K562 (cell line): ENCODE results near the gene ST3GAL3. TPM values are rescaled to one million over a fixed set of nuclear protein-coding genes. Genes with fewer than 3 reads are reported as not detected.

Source experiments
- ATAC-seq: fragments of 200-7000 bp; cut with Tn5 transposase; 3 replicates; pipeline ENCODE4 v1.9.1; 2020; ENCODE audit warnings: moderate library complexity
- BruUV-seq: library from RNA; stranded (reverse); fragments of 400-500 nt; replicated peaks from 2 replicates; lab custom pipeline; 2021; lab: Mats Ljungman, UMichigan
- CTCF ChIA-PET: fragments of 300-600 bp; formaldehyde crosslinking; extraction: SDS; loops from one replicate; lab custom pipeline; 2021; ENCODE audit warnings: low intra/inter-chr PET ratio; lab: Yijun Ruan, JAX
- POLR2A ChIA-PET: fragments of 300-600, 350-650 bp; sonication (Branson Sonifier 250); formaldehyde crosslinking; extraction: SDS; loops from one replicate; lab custom pipeline; 2021; ENCODE audit warnings: antibody characterized with exemption, inconsistent platforms; lab: Yijun Ruan, JAX
- DNase-seq, 4 experiments: peaks; one replicate each; pipeline versions ENCODE4 v3.0.0 to v3.0.0-alpha.2; 2011 to 2018; ENCODE audit warnings: low spot score in 3 of 4, mixed read lengths in 3 of 4; ENCODE audit errors: extremely low read depth in 1 of 4
- FAIRE-seq: peaks from 2 replicates; lab custom pipeline; 2011; peaks lifted over from hg19 to GRCh38; lab: Jason Lieb, UNC
- H2AFZ ChIP-seq: 2 replicates; pipeline ENCODE4 v1.6.0; 2011; ENCODE audit warnings: low read depth, low read length, control low read depth, inconsistent platforms
- H3K27ac ChIP-seq: fragments of 200-600 bp; 3 replicates; pipeline ENCODE4 v1.8.0; 2011; ENCODE audit warnings: low read depth, mild to moderate bottlenecking, control low read depth, inconsistent platforms, low read length, moderate library complexity, mixed read lengths; ENCODE audit errors: extremely low read depth
- H3K27me3 ChIP-seq, 2 experiments: fragments of 300-600 bp in 1 of 2; 2 replicates in 1 of 2; 3 replicates in 1 of 2; pipeline versions ENCODE4 v1.6.0 to v1.8.0; 2011; ENCODE audit warnings: inconsistent platforms in 2 of 2, low read length in 2 of 2, mild to moderate bottlenecking in 1 of 2, mixed read lengths in 1 of 2, moderate library complexity in 1 of 2; ENCODE audit not compliant: control insufficient read depth in 2 of 2, insufficient read depth in 2 of 2
- H3K36me3 ChIP-seq: fragments of 300-600 bp; 3 replicates; pipeline ENCODE4 v1.8.0; 2011; ENCODE audit warnings: mild to moderate bottlenecking, low read length, inconsistent platforms; ENCODE audit not compliant: control insufficient read depth, insufficient read depth
- H3K4me1 ChIP-seq, 2 experiments: fragments of 200-600 bp in 1 of 2; replicated peaks in 1 of 2; 2 replicates in 1 of 2; 3 replicates in 1 of 2; pipeline versions ENCODE4 v1.5.1 to v1.8.0; 2011; ENCODE audit warnings: inconsistent platforms in 2 of 2, low read length in 2 of 2, mild to moderate bottlenecking in 1 of 2, mixed read lengths in 1 of 2, moderate library complexity in 1 of 2; ENCODE audit not compliant: control insufficient read depth in 2 of 2, insufficient read depth in 2 of 2
- H3K4me2 ChIP-seq: 2 replicates; pipeline ENCODE4 v1.6.1; 2011; ENCODE audit warnings: low read length, control low read depth, inconsistent platforms, mixed read lengths; ENCODE audit not compliant: insufficient read depth
- H3K4me3 ChIP-seq: fragments of 200-600 bp; sonication (generic), shearing (Covaris generic); 2 replicates; pipeline ENCODE4 v1.5.1; 2016; ENCODE audit warnings: control low read depth, inconsistent platforms
- H3K79me2 ChIP-seq: fragments of 200-600 bp; 3 replicates; pipeline ENCODE4 v1.8.0; 2011; ENCODE audit warnings: low read length, inconsistent platforms; ENCODE audit not compliant: control insufficient read depth, insufficient read depth
- H3K9ac ChIP-seq, 2 experiments: 2 replicates each; pipeline versions ENCODE4 v1.6.0 to v1.6.1; 2011; ENCODE audit warnings: low read depth in 2 of 2, low read length in 2 of 2, control low read depth in 1 of 2, inconsistent platforms in 1 of 2, mild to moderate bottlenecking in 1 of 2, mixed read lengths in 1 of 2; ENCODE audit not compliant: insufficient read depth in 1 of 2
- H3K9me1 ChIP-seq: one replicate; pipeline ENCODE4 v1.6.0; 2011; ENCODE audit warnings: inconsistent platforms, mild to moderate bottlenecking, low read length, moderate library complexity; ENCODE audit not compliant: control insufficient read depth, insufficient read depth
- H3K9me3 ChIP-seq: replicated peaks from 2 replicates; pipeline ENCODE4 v1.5.1; 2011; ENCODE audit warnings: low read depth, low read length, inconsistent platforms; ENCODE audit not compliant: control insufficient read depth, insufficient read depth
- H4K20me1 ChIP-seq: replicated peaks from 2 replicates; pipeline ENCODE4 v1.6.1; 2011; ENCODE audit warnings: low read length, inconsistent platforms, mixed read lengths; ENCODE audit not compliant: control insufficient read depth, insufficient read depth
- CC2D1A ChIP-seq: fragments of 450-650 bp; IDR thresholded peaks from 2 replicates; pipeline ENCODE4 v1.6.1; 2017; ENCODE audit warnings: mild to moderate bottlenecking
- ERF ChIP-seq: fragments of 450-650 bp; formaldehyde crosslinking; IDR thresholded peaks from 2 replicates; pipeline ENCODE4 v1.4.0; 2020; ENCODE audit warnings: mild to moderate bottlenecking, mixed read lengths
- MAFG ChIP-seq: fragments of 450-650 bp; conservative IDR thresholded peaks from 2 replicates; pipeline ENCODE4 v1.6.1; 2016; ENCODE audit warnings: missing genetic modification characterization, missing compliant biosample characterization
- MIER1 ChIP-seq: fragments of 450-650 bp; IDR thresholded peaks from 2 replicates; pipeline ENCODE4 v1.6.1; 2016; ENCODE audit warnings: antibody characterized with exemption, mild to moderate bottlenecking, low read depth
- MXI1 ChIP-seq: IDR thresholded peaks from 2 replicates; pipeline ENCODE4 v1.6.1; 2011; ENCODE audit warnings: low read depth, mild to moderate bottlenecking, improper control_type of control experiment, low read length
- PHF21A ChIP-seq: fragments of 450-650 bp; IDR thresholded peaks from 2 replicates; pipeline ENCODE4 v1.6.1; 2017; ENCODE audit warnings: low read depth, borderline replicate concordance
- ZBTB33 ChIP-seq: sonication (generic); formaldehyde crosslinking; IDR thresholded peaks from 2 replicates; pipeline ENCODE4 v1.8.1; 2023; ENCODE audit warnings: mild to moderate bottlenecking, missing genetic modification reagents
- ZNF239 ChIP-seq: fragments of 250-450 bp; sonication (Bioruptor Pico); IDR thresholded peaks from 2 replicates; pipeline ENCODE4 v1.4.0; 2020; ENCODE audit warnings: mild to moderate bottlenecking
- ZNF408 ChIP-seq: fragments of 250-450 bp; sonication (Bioruptor Pico); IDR thresholded peaks from 2 replicates; pipeline ENCODE4 v1.4.0; 2020; ENCODE audit warnings: low read depth, mild to moderate bottlenecking, moderate library complexity
- ZNF551 ChIP-seq: fragments of 250-450 bp; sonication (Bioruptor Pico); IDR thresholded peaks from 2 replicates; pipeline ENCODE4 v1.5.0; 2021; ENCODE audit warnings: mild to moderate bottlenecking, moderate library complexity
- in situ Hi-C: fragments of 300-500 bp; cut with MboI; formaldehyde crosslinking; loops from 4 replicates; pipeline ENCODE4 v1.15.0; 2018; ENCODE audit warnings: inconsistent platforms, mixed read lengths
- intact Hi-C: fragments of 100-400 bp; cut with micrococcal nuclease; formaldehyde crosslinking; loops from 2 replicates; pipeline ENCODE4 v1.14.2; 2022
- polyA plus RNA-seq, 8 experiments: library from polyadenylated mRNA; depleted of rRNA in 4 of 8; stranded (reverse) in 5 of 8; unstranded in 3 of 8; fragments of >200 nt; fragmentation: Nextera tagmentation in 2 of 8; fragmentation: Illumina TruSeq in 1 of 8; extraction: Ambion mirVana in 2 of 8; extraction: Trizol in 1 of 8; gene quantifications; 2 replicates each; pipeline versions ENCODE4 v1.2.1 to v1.2.3, GENCODE V29; 2011 to 2014; ENCODE audit warnings: inconsistent platforms in 1 of 8, missing spikeins in 1 of 8
- total RNA-seq, 7 experiments: library from RNA; depleted of rRNA in 6 of 7; stranded (reverse); fragments of >200 nt in 6 of 7; fragmentation: Illumina TruSeq in 2 of 7; extraction: Trizol in 2 of 7; gene quantifications; 2 replicates each; pipeline versions ENCODE4 v1.2.1 to v1.2.3, GENCODE V29; 2011 to 2021; ENCODE audit warnings: low replicate concordance in 1 of 7
- TF ChIP-seq, protein P1 (sequence below): fragments of 450-650 bp; IDR thresholded peaks from 2 replicates; pipeline ENCODE4 v1.6.1; 2016

The ST3GAL3 gene
- total and polyA plus RNA-seq, 9 of the 15 experiments (the other 6 are each of a cell fraction or from before 2014, with no cell fraction given): 1.2 to 18.9 (median 11.0) TPM

- no peak for DNase-seq
- no peak overlapping the region for H3K9ac ChIP-seq
- FAIRE-seq: no peak
- no peak overlapping the region for H3K27ac ChIP-seq
- H4K20me1 ChIP-seq: no peaks in the 10 kb centered on the region
- H3K79me2 ChIP-seq: no peaks in the 10 kb centered on the region
- no peaks in the 10 kb centered on the region for H3K9me1 ChIP-seq
- ChIA-PET CTCF (interaction anchor here (1.7 kb wide), 1 partner anchor 124 kb away, joined by 3 read pairs; no protein-coding TSS in a partner anchor), POLR2A (no interaction called here)
- H3K4me1 ChIP-seq: peaks cover 4% of the 10 kb centered on the region in 2 experiments; a peak in 3 of 5 replicates
- H3K4me3 ChIP-seq: no peak overlapping the region
- no TSS peak for BruUV-seq
- no peaks in the 10 kb centered on the region for H3K9me3 ChIP-seq
- no peak overlapping the region for H3K4me2 ChIP-seq
- H2AFZ ChIP-seq: no peak overlapping the region
- no peaks in the 10 kb centered on the region for H3K27me3 ChIP-seq
- H3K36me3 ChIP-seq: no peaks in the 10 kb centered on the region
- ATAC-seq: no peak
- intact Hi-C loops (no loop called here), in situ Hi-C loops (no loop called here)
- no peak for TF ChIP-seq MIER1
- TF ChIP-seq ERF: no peak
- TF ChIP-seq ZNF408 (CRISPR knock-in tag): no peak
- no peak for TF ChIP-seq ZBTB33 (CRISPR knock-in tag)
- no peak for TF ChIP-seq ZNF239
- TF ChIP-seq, protein P1, sequence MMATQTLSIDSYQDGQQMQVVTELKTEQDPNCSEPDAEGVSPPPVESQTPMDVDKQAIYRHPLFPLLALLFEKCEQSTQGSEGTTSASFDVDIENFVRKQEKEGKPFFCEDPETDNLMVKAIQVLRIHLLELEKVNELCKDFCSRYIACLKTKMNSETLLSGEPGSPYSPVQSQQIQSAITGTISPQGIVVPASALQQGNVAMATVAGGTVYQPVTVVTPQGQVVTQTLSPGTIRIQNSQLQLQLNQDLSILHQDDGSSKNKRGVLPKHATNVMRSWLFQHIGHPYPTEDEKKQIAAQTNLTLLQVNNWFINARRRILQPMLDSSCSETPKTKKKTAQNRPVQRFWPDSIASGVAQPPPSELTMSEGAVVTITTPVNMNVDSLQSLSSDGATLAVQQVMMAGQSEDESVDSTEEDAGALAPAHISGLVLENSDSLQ: no peak
- no peak for TF ChIP-seq CC2D1A
- TF ChIP-seq MXI1: no peak
- TF ChIP-seq PHF21A: no peak
- no peak for TF ChIP-seq ZNF551 (CRISPR knock-in tag)
- TF ChIP-seq MAFG (tag): no peak
Observed at GRCh38 chr1:43887748-43888147, 180.4 kb downstream of the ST3GAL3 start.
